T-helper 2 cell (primary cell): Measurements from ENCODE around the gene HS2ST1.

Experiments
- DNase-seq, 5 experiments: peaks; one replicate each; pipeline versions ENCODE4 v3.0.0 to v3.0.0-alpha.2; 2012 to 2022

Gene HS2ST1

DNA sequence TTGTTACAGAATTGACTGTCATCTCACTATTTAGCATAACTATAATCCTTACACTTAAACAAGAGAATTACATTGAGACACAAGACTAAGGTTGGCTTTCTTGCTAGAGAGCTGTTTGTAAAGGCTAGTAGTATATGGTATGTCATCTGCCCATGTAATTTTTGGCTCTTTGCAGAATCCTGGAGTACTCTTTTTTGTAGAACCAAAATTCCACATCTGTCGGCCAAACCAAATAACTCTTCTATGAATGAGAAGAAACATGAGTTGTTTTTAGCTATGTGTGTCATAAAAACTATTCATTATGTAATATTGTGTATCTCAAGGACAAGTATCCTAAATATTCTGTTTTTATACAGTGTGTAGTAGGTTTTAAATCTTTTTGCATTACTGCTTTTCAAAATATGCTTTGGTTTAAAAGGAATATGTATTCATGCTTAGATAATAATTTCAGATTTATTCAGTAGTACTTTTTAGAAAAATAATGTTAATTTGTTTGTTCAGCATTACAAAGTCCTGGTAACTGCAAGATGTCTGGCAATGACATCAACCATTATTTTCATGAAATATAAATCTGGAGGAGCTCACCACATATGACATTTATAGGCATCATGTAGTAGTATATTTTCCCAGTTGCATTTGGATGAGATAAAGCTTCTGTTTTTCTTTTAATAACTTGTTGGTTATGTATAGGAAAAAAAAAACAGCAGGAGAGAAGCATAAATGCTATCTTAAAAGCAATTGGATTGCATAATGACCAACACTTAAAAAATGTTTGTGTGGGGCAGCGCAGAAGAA is 159.8 kb downstream of the HS2ST1 start:
- DNase-seq = no peak

- peak in 1 of 5 experiments; percentile 80 for DNase-seq
Observed at GRCh38 chr1:87077959-87078639, 163.7 kb downstream of the HS2ST1 start.

DNA sequence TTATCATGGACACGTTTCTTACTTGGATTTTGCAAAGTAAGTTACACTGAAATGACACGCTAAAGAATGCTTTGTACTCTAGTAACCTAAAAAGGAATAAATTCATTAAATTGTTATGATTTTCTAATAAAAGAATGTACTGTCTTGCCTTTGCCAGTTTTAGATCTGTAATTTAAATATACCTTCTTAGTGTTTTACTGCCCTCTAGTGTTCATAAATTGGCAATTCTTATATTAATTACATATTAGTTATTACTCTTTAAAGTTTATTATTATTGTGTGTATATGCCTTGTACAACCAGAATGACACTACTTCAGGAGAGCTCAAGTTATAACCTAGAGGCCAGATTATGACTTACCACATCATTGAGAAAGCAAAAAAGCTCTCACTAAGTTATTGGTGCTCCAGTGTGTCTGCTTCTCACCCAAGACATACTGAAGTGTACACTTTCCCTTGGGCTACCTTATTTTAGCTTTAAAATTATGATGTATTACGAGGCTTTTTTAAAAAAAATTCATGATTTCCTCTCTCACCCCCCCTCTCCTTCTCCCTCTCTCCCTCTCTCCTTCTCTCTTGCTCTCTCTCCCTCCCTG is 169.9 kb downstream of the HS2ST1 start:
- peak in 2 of 5 experiments; percentile 10 to 36 for DNase-seq

- no peak for DNase-seq
Observed at GRCh38 chr1:87086120-87086519, 171.7 kb downstream of the HS2ST1 start.

GRCh38 chr1:87089070-87089736 is 174.8 kb downstream of the HS2ST1 start:
- DNase-seq = no peak

GRCh38 chr1:87089823-87090222 is 175.4 kb downstream of the HS2ST1 start:
- no peak for DNase-seq

DNA sequence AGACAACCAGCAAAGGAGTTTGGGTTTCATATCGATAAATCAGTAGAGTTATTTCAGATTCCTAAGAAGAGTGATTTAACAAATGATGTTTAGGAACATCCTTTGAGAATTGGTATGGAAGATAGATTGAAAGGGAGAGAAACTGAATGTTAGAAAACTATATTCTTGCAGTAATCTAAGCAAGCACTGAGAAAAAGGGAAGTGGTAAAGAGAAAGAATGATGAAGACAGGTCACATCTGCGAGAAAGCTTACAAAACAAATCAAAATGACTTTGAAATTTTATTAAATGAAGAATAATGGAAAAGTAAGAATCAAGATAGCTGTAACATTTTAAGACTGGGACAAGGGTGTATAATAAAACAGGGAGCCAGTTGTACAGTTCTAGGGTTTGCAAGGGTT is 177.0 kb downstream of the HS2ST1 start:
- no peak for DNase-seq

GRCh38 chr1:87092846-87093245 is 178.4 kb downstream of the HS2ST1 start:
- DNase-seq = no peak

GRCh38 chr1:87093286-87093685 is 178.9 kb downstream of the HS2ST1 start:
- no peak for DNase-seq

GRCh38 chr1:87094238-87094637 is 179.8 kb downstream of the HS2ST1 start:
- DNase-seq = no peak

DNA sequence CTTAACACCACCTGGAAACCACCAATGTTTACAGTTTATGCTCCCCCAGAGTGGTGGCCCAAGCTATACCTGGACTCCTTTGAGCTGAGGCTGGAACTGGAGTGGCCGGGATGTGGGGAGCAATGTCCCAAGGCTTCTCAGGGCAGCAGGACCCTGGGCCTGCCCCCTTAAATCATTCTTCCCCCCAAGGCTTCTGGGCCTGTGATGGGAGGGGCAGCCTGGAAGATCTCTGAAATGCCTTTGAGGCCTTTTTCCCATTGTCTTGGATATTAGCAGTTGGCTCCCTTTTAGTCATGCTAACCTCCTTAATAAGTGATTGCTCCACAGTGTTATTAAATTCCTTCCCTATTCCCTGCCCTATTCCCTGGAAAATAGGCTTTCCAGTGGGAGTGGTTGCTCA is 185.8 kb downstream of the HS2ST1 start:
- DNase-seq = no peak

GRCh38 chr1:87103074-87103473 is 188.6 kb downstream of the HS2ST1 start:
- DNase-seq = no peak

DNA sequence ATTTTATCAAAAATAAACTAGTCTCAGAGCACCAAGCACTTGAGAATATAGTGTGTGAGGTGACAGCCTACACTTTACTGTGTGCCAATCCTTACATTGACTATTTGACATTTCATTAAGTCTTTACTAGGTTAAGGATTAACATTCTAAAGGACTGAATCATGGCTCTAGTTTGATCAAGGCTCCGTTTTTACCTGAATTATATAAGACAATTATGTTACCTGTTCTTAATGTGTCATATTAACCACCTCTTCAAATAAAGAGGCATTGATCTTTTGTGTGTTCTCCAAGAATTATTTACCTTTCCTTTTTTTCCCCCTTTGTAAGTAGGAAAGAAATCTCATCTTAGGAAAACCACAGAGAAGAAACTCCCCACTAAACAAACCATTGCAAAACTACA is 189.7 kb downstream of the HS2ST1 start:
- no peak for DNase-seq

DNA sequence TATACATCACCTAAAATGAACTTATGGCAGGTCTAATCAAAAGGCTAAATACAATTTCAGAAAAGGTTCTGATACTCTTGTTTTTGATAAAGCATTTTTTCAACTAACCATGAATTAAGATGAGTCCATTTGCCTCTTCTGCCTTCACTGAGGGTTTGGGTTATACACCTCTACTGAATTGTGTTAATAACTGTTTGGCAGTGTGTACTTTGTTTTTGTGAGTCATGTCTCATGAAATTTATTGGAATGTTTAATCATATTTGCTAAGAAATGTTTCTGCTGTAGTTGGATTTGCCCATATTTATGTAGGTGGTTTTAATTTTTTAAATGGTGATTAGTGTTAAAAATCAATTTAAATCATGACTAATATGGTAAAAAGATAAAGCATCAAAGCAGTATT is 190.5 kb downstream of the HS2ST1 start:
- no peak for DNase-seq

DNA sequence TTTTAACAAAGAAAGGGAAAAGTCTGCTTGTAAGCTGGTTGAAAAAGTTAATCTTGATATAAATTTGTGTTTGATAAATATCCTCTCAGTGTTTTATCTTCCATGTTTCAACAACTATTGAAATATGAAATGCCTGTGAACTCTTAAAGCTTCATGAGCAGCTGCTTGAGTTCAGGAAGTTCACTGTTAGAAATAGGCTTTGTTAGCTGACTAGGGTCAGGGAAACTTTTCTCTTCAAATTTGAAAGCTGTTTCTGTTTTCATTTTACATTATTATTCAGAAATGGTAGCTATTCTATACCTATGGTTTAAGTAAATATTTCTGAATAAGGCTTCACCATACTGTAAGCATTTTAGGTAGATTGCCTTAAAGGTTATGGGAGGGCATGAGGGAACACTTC is 191.7 kb downstream of the HS2ST1 start:
- DNase-seq = no peak

- no peak for DNase-seq
Observed at GRCh38 chr1:87106867-87107266, 192.4 kb downstream of the HS2ST1 start.

DNA sequence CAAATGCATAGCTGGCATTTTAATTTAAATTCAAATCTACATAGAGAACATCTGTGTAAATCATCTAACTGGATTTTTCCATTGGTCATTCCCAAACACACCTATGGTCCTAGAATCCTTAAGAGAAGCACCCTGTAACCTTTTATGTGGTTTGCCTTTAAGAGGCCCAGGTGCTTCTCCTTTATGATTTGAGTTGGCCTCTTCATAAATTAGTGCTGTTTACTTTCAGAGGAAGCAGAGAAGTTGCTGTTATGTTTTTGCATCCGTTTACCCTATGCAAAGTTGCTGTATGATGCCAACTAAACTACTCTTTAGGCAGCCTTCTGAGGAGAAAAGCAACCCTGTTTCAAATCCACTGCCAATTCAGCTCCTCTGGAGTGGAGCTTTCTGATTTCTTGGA is 193.8 kb downstream of the HS2ST1 start:
- DNase-seq = no peak

GRCh38 chr1:87108814-87109411 is 194.5 kb downstream of the HS2ST1 start:
- DNase-seq = no peak

DNA sequence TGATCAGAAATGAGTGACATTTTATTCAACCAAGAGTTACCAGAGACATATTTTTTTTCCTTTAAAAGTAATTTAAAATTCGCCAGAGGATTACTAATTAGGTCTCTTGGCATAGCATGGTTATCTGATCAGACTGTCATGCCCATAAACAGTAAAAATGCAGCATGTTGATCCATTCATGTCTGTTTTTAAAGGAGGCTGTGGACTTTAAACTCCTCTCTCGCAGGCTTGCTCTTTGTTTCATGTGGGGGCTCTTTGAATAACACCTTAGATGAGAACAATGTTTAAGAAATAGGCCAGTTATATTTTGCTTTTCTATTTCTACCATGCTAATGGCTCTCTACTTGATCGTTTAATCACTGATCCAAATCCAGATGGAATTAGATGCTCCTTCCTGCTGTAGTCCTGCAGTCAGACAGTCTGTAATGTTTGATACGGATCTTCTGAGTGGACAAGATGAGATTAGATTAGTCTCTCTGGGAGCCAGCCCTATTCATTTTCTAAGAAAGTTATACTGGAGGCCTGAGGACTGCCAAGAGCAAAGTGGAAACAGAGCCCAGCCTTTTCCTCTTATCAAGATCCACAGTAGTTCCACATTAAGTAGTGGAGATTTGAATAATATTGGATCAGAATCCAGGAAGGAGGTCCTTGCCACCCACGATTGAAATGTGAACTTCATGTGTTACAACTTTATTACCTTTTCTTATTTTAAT is 197.4 kb downstream of the HS2ST1 start:
- no peak for DNase-seq

DNA sequence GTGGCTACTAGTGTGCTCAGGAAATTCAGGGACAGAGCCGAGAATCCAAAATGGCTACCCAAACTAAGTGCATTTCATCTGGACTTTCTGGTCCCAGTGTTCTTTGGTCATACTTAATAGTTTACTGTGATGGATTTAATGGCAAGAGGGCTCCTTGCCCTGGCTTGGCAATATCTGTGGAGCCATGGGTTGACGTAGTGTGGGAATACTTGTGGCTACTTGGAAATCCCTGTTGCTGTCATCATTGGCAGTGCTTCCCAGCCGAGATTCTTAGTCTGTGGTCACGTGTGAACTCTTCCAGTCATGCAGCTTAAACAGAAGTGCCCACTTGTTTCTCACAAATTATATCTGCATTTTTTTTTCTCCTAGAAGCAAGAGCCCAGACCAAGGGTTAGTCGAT is 198.9 kb downstream of the HS2ST1 start:
- DNase-seq = no peak

GRCh38 chr1:87115317-87115890 is 201.0 kb downstream of the HS2ST1 start:
- DNase-seq = no peak

DNA sequence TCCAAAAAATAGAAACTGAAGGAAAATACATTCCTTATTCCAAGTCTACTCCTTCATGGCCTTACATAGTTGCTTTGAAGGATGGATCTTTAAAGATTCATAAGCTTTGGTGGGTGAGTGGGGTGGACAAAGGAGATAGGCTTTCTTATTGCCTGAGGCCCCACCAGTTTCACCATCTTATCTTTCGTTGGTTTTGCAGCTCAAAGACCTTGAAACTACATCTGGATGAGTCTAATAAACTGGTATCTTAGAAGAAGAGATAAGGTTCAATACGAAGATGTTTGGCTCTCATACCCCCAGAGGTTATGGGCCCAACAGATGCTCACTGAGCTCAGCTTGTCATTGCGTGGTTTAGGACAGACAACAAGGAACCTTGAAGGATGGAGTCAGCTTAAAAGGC is 201.5 kb downstream of the HS2ST1 start:
- DNase-seq = no peak
